GM18517 (cell line): ENCODE data around the gene IDH3G.
"Not testable (repeated sequence)": the region's sequence is repeated elsewhere in the genome, so short reads cannot be mapped to it uniquely, and the experiment has no call there.

ENCODE experiments used
- ATAC-seq: cut with Tn5 transposase; IDR thresholded peaks from one replicate; pipeline ENCODE4 v1.9.1; 2021; ENCODE audit warnings: mild to moderate bottlenecking, moderate library complexity; ENCODE audit not compliant: unreplicated experiment

Gene IDH3G

DNA sequence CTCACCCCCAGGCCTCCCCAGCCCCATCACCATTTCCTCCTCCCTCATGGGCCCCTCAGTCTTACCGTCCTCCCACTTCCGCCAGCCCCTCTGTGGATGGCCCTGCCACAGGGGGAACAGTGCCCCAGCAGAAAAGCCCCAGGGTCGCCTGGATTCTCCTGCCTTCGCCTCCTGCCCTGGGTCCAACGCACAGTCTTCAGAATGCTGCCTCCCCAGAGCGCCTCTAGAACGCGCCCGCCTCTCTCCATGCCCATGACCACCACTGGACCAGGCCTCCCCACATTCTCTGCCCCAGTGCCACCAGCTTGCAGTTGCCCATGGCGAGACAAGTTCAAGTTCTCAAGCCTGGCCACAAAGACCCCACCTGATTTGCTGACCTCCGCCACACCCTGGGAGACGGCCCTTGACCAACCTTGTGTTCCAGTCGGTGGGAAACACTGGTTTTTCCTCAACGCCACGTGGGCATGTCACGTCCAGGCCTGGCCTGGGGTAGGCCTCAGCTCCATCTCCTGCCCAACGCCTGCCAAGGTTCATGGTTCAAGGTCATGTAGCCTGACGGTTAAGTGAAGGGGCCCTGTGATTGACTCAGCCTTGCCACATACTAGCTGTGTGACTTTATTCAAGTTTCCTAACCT is 30.8 kb downstream of the IDH3G start:
- no peak for ATAC-seq

DNA sequence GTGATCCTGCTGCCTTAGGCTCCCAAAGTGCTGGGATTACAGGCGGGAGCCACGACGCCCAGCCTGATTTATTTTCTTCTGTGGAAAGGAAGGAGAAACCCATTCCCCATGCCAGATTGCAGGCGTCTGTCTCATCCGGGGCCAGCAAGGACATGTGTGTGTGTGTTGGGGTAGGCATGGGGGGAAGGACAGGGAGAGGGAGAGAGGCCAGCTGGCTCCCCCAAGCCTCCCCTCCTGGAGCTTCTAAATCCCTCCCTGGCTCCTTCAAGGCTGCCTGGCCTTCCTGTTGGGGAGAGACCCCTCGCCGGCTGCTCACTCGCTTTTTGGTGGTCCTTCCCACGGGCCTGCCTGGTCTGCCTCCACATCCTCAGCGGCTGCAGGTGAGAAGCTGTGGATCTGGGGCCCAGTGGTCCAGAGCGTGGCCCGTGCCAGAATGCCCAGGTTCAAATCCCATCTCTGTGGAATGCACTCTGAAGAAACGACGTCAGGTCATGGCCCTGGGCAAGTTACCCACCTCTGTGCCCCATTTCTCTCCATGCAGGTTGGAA is 31.5 kb downstream of the IDH3G start:
- no peak for ATAC-seq

DNA sequence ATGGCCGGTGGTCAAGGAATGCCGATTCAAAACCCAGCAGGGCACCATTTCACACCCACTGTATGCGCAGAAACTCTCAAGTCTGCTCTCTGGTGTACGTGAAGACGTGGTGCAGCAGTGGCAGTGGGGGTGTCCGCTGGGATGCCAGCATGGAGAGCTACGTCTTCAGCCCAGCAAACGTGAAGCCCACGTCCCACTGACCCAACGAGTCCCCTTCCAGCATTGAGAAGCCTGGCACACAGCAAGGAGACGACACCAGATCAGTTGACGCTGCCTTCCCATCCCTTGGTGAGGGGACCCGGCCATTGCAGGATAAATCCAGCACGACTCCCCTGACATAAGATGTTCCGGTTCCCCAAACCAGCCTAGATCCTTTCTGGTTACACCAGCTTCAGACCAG is 32.3 kb downstream of the IDH3G start:
- no peak for ATAC-seq

DNA sequence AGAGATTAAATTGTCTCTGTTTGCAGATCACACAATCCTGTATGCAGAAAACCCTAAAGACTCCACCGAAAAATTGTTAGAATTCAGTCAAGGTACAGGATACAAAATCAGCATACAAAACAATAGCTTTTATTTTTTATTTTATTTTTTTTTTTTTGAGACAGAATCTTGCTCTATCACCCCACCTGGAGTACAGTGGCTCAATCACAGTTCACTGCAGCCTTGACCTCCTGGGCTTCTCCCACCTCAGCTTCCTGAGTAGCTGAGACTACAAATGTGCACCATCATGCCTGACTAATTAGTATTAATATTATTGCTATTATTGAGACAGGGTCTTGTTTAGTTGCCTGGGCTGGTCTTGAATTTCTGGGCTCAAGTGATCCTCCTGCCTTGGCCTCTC is 39.0 kb downstream of the IDH3G start:
- no peak for ATAC-seq

DNA sequence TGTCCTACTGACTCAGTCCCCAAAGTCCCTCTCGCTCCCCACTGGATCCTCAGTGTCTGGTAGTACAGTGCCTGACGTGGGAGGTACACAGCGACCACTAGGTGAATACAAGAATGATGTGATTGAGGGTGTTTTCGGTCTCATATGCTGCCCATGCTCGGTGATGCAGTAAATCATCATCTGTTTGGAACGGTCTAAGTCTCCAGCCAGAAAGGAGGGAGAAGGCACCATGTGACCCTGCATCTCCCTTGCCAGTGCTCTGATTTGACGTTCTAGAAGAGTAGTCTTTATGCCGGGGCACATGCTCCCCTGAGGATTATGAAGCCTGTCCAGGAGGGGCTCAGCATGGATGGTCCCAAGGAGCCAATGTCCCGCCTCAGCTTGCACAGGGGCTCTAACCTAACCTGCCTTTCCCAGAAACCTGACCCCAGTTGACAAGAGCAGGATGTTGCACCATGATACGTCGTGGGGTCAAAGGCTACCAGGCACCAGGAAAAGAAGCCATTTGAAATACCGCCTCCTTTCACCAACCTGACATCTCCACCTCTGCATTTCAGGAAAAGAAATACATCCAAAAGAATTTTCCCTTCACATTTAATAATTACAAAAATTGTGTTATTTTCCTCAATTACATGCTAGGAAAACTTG is 43.9 kb downstream of the IDH3G start:
- ATAC-seq = no peak

DNA sequence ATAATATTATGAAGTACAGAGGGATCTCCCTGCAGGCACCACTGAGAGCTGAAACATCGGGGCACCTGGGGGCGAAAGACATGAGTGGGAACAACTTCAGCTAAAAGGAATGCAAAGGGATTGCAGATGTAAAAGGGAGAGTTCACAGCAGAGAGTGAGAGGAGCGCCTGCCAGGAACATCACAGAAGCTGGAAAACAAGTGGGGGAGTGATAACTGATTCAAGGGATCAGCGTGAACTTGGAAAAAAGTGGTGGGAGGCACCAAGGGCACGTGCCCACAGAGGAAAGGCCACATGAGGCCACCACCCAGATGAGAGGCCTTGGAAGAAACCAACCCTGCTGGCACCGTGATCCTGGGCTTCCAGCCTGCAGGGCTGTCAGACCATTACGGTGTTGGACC is 45.2 kb downstream of the IDH3G start:
- not testable (repeated sequence) for ATAC-seq

DNA sequence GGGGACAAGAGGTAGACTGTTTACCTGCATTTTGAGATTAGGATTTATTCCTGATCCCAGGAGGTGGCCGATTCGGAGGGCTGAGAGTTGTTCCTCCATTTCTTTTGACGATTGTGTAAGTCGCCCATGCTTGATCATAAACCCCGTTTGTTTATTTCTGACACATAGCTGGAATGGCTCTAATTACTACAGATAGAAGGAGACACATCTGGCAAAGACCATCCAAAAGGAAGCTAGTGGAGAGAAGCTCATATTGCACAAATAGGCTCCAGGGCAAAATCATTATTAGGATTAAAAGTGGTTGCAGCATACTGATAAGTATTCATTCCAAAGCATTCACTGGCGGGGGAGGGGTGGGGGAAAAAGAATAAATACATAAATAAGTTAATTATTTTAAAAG is 47.2 kb downstream of the IDH3G start:
- not testable (repeated sequence) for ATAC-seq

DNA sequence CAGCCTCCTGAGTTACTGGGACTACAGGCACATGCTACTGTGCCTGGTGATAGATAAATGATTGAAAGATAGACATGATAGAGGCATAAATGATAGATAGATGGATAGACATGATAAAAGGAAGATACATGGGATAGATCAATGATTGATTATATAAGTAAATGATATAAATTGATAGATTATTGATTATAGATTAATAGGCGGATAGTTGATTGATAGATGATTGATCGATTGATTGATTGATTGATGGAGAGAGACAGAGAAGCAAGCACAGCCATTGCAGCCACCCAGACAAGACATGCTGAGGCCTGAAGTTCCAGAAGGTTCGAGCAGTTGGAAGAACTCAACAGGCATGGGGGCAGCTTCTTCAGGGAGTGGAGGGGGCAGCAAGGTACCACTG is 47.8 kb downstream of the IDH3G start:
- ATAC-seq = no peak

DNA sequence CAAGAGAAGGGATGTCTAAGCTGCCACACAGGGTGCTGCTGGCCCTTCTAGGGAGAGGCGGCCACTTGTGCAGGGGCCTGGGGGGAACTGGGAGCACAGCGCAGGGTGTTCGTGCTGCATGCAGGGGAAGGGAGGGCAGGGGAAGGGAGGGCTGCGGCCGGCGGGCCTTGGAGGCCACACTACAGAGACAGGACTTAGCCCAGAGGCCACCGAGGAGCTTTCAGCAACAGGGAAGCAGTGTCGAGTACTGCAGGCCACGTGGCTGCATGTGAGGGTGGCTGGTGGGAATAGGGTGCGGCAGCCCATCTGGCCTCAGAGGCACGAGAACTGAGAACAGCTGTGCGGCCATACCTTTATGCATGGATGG is 49.1 kb downstream of the IDH3G start:
- not testable (repeated sequence) for ATAC-seq

DNA sequence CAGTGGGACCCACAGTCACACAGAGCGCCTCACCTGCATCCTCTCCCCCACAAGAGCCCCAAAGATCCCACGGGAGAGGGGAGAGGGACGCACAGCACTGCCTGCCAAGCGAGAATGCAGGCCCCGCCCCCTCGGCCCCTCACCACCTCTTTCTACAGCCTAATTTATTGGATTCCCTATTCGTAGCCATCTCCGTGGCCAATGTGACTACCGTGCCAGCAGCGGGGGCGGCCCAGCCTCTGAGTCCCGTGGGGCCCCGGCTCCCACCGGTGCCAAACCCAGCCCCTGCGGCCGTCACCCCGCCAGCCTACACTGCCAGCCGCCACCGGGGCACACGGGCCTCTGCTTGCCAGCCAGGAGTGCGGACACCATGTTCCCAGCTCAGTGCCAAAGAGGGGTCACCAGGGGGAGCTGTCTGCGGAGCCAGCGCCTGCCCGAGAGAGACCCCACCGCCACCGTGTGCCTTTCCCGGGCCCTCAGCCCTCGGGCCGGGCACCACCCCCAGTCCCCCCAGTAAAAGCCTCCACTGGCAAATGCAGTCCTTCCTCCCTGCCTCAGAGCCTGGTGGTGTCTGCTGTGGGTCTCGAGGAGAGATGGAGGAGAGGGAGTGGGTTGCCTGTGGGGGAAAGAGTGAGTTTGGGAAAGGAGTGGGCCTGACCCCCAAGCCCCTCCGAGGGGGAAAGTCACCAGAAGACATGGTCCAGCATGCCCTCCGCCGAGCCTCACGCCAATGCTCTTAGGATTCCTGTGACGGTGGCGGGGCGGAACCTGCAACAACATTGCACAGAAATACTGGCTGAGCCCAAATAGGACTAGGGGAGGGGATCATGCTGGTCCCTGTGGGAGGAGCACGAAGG is 49.7 kb downstream of the IDH3G start:
- ATAC-seq = no peak

DNA sequence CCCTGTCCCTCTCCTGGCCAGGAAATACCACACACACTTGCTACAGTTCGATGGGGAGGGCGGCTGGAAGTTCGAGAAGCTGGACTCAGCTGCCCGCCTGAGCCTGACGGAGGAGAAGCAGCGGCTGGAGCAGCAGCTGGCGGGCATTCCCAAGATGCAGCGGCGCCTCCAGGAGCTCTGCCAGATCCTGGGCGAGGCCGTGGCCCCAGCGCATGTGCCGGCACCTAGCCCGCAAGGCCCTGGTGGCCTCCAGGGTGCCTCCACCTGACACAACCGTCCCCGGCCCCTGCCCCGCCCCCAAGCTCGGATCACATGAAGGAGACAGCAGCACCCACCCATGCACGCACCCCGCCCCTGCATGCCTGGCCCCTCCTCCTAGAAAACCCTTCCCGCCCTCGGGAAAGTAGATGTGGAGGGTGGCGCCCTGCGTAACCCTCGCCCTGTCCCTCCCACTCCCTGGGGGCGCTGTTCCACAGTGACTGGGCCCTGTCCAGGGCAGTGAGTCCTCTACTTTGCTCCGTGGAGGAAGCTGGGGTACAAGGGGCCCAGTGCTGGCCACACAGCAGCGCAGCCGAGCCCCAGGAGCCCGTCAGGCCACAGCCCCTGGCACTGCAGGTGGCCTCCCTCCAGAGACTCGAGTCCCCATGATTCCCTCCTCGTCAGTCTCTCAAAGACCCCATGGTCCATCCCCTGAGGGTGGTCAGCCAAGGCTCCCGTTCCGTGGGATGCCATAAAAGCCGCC is 50.5 kb downstream of the IDH3G start:
- not testable (repeated sequence) for ATAC-seq

DNA sequence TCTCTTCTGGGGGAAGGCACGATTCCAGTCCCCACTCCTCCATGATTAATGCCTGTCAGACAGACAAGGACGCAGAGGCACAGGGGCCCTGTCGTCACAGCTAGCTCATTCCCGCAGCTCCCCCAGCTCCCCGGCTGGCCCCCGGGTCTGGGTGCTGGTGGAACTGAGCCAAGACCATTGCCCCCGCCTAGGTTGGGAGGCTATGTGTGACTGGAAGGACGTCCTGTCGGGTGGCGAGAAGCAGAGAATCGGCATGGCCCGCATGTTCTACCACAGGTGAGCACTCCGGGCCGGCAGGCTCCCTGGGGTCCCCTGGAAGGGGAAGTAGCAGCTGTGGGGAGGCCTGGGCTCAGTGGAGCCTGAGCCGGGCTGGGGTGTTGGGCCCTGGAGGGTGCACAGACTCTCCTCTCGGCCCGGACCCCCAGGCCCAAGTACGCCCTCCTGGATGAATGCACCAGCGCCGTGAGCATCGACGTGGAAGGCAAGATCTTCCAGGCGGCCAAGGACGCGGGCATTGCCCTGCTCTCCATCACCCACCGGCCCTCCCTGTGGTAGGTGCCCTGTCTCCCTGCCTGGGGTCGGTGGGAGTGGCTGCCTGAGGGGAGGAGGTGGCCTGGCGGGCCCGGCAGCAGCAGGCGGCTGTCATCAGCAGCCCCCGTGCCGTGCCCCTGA is 51.2 kb downstream of the IDH3G start:
- not testable (repeated sequence) for ATAC-seq

DNA sequence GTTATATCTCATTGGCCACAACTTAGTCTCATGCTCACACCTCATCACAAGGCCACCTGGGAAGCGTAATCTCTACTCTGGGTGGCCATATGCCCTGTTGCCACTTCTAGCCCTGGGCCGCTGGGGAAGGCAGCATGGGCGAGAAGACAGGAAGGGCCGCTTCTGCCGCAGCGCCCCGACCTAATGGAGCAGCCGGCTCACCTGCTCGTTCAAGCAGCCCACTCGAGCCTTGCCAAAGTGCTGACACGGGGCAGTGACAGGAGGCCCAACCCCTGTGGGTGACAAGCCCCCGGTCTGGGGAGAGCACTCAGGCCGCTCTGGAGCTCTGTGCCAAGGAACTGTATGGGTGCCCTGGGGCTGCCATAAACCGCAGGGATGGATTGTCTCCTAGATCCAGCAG is 52.1 kb downstream of the IDH3G start:
- ATAC-seq = not testable (repeated sequence)

DNA sequence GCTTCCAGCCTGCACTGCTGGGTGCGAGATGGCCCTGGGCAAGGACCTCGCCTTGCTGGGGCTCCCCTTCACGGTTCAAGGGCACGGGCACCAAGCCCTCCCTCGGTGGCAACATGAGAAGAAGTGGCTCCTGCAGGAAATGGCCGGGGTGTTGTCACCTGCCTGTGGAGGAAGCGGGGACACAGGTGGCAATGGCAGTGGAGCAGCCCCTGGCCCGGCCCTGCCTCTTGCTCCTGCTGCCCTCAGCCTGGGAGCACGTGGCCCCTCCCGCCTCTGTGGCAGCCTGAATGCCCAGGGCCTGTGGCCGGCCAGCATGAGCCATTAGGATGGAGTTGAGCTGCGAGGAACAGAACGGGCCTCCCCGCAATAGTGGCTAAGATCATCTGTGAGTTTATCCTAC is 52.7 kb downstream of the IDH3G start:
- ATAC-seq = no peak

DNA sequence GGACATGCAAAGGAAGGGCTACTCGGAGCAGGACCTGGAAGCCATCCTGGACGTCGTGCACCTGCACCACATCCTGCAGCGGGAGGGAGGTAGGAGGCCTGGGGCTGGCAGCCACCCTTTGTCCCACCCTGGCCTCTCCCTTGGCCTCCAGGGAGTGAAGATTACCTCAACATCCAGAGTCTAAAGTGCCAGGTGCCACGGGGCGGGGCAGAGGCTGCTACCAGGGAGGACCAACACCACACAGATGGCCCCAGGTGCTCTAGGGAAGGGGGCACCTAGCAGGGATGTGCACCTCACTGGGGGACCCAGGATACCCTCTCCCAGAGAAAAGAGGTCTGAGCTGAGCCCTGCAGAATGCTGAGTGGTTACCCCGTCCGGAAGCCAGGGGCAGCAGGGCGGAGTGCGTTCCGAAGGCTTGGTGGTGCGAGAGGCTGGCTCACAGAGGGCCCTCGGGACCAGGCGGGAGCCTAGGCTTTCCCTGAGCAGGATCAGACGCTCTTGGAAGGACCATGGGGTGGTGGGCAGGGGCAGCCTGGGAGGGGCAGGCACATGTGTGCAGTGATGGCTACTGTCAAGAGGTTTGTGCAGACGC is 53.4 kb downstream of the IDH3G start:
- ATAC-seq = no peak

DNA sequence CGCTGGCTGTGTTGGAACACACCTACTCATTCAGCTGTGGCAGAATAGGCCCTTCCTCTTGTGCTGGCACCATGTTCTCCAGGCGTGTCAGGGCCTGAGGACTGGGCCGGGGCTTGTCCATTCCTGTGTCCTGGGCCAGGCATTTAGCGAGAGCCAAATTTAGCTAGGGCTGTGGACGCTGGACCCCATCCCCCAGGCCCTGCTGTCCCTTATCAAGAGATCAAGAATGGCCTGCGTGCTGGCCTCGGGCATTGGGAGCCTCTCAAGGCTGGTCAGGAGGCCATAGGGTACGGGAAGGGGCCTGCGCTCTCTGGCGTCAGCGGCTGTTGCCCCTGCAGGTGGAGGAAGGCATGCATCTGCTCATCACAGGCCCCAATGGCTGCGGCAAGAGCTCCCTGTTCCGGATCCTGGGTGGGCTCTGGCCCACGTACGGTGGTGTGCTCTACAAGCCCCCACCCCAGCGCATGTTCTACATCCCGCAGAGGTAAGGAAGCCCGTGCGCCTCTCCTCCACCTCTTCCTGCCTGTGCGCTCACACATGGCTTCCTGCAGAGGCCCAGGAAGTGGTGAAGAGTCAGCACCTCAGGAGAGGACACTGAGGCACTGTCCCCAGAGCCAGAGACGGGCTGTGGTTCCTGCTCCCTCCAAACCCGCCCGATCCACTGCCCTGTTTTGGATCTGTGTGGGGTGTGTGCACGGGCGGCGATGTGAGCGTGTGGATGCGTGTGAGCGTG is 54.3 kb downstream of the IDH3G start:
- ATAC-seq = no peak

DNA sequence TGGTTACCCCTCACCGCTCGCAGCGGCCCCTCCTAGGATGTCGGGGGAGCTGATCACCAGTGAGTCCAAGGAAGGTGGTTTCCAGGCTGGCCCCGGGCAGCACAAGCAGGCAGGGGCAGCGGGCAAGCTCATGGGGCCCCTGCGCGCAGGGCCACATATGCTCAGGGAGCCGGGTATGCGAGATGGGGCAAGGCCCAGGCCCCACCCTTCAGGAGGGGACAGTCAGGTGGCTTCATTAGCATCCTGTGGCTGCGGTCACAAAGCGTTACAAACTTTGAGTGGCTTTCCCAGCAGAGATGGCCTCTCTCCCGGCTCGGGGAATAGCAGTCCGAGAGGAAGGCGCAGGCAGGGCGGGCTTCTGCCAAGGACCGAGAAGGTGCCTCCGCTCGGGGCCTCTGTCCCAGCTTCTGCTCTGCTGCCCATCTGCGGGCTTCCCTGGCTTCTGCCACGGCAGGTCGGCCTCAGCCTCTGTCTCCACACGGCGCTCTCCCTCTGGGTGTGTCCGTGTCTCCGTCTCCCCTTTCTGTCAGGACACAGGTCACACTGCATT is 56.0 kb downstream of the IDH3G start:
- ATAC-seq = no peak

DNA sequence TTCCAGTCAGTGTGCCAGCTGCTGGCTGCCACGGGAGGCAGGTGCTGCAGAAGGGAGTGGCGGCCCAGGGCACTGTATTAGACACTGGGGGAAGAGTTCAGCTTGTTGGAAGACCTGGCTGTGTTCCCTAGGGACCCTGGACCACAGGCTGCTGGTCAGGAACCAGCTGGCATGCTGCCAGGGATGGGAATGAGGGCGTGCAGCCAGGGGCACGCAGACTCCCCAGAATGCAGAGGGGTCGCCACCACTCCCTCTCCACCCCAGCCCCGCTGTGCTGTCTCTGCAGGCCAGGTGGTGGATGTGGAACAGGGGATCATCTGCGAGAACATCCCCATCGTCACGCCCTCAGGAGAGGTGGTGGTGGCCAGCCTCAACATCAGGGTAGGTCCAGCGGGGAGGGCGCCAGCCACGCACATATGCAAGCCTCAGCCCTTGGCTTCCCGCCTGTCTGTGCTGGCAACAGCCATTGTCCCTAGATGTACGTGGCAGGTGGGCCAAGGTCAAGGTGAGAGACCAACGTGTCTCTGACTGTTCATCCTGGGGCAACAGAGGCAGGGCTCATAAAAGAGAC is 57.2 kb downstream of the IDH3G start:
- no peak for ATAC-seq
